HCT116 (cell line): Measurements from ENCODE around the gene INTS1.

Experiments
- EZH2 ChIP-seq: fragments of 200-600 bp; sonication (generic); IDR thresholded peaks from 2 replicates; pipeline ENCODE4 v1.6.1; 2017; ENCODE audit warnings: antibody characterized with exemption, mixed run types
- JUND ChIP-seq: IDR thresholded peaks from 2 replicates; pipeline ENCODE4 v1.6.1; 2012
- POLR2A ChIP-seq: IDR thresholded peaks from 2 replicates; pipeline ENCODE4 v1.7.0; 2011; ENCODE audit warnings: borderline replicate concordance; ENCODE audit not compliant: insufficient read depth, insufficient read length; ENCODE audit errors: extremely low read depth
- POLR2AphosphoS5 ChIP-seq: IDR thresholded peaks from 2 replicates; pipeline ENCODE4 v1.6.1; 2011; ENCODE audit warnings: mild to moderate bottlenecking, low read depth, low read length, moderate library complexity
- SIN3A ChIP-seq: IDR thresholded peaks from 2 replicates; pipeline ENCODE4 v1.6.1; 2012; ENCODE audit warnings: low read depth
- ZNF274 ChIP-seq: fragments of 200-500 bp; sonication (Bioruptor generic); IDR thresholded peaks from 2 replicates; pipeline ENCODE4 v1.6.1; 2014; ENCODE audit warnings: mild to moderate bottlenecking, low read depth, low read length, inconsistent platforms
- TF ChIP-seq, protein P1 (sequence below), 3 experiments: fragments of 200-600 bp in 1 of 3; sonication (generic) in 1 of 3; IDR thresholded peaks in 2 of 3; conservative IDR thresholded peaks in 1 of 3; 2 replicates each; pipeline ENCODE4 v1.5.1; 2012 to 2017; ENCODE audit warnings: low read depth in 2 of 3, low read length in 2 of 3, antibody characterized with exemption in 1 of 3, borderline replicate concordance in 1 of 3, control low read depth in 1 of 3, mild to moderate bottlenecking in 1 of 3, mixed read lengths in 1 of 3, mixed run types in 1 of 3, moderate library complexity in 1 of 3; ENCODE audit not compliant: insufficient read depth in 1 of 3
- TF ChIP-seq, protein P2 (sequence below): IDR thresholded peaks from 2 replicates; pipeline ENCODE4 v1.6.1; 2011; ENCODE audit warnings: mild to moderate bottlenecking, low read length, moderate library complexity; ENCODE audit not compliant: insufficient replicate concordance; ENCODE audit errors: extremely low read depth
- TF ChIP-seq, protein P3 (sequence below): IDR thresholded peaks from 2 replicates; pipeline ENCODE4 v1.6.1; 2012; ENCODE audit warnings: low read depth

DNA sequence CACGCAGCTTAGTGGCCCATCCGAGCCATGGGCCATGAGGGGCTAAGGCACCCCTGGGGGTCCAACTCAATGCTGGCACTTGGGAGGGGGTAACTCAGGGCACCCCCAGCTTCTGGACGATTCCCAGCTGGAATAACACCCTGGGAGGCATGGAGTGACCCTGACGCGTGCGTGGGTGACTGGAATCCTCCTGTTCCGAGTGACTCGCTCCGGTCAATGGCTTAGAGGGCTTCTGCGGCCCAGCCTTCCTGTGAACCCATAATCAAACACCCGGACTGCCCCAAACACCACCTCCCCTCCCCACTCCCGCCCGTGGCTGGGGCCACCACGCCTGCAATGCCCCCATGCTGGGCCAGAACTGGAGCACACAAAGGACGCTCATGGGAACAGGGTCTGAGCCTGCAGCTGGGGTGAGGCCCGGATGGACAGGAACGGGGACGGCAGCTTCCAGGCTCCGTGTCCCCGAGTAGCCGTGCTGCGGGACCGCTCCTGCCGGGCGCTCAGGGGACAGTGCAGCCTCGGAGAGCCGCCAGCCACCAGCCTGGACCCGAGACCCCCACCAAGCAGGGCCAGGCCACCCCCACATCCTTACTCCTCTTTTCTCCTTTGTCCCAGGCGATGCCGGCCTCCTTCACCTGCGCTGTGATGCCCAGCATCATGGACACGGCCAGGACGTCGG is 8.5 kb downstream of the INTS1 start:
- TF ChIP-seq POLR2A, result no peak
- no peak for TF ChIP-seq ZNF274
- TF ChIP-seq JUND, result no peak
- TF ChIP-seq EZH2, result no peak
- TF ChIP-seq, protein P1, sequence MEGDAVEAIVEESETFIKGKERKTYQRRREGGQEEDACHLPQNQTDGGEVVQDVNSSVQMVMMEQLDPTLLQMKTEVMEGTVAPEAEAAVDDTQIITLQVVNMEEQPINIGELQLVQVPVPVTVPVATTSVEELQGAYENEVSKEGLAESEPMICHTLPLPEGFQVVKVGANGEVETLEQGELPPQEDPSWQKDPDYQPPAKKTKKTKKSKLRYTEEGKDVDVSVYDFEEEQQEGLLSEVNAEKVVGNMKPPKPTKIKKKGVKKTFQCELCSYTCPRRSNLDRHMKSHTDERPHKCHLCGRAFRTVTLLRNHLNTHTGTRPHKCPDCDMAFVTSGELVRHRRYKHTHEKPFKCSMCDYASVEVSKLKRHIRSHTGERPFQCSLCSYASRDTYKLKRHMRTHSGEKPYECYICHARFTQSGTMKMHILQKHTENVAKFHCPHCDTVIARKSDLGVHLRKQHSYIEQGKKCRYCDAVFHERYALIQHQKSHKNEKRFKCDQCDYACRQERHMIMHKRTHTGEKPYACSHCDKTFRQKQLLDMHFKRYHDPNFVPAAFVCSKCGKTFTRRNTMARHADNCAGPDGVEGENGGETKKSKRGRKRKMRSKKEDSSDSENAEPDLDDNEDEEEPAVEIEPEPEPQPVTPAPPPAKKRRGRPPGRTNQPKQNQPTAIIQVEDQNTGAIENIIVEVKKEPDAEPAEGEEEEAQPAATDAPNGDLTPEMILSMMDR (IDR thresholded peaks at IDR 0.05 in 2 of 3, conservative IDR thresholded peaks at IDR 0.05 in 1 of 3; ENCODE audit: borderline replicate concordance in 1 of 3, insufficient read depth in 1 of 3, low read depth in 2 of 3, low read length in 2 of 3), result no peak
- TF ChIP-seq, protein P2, sequence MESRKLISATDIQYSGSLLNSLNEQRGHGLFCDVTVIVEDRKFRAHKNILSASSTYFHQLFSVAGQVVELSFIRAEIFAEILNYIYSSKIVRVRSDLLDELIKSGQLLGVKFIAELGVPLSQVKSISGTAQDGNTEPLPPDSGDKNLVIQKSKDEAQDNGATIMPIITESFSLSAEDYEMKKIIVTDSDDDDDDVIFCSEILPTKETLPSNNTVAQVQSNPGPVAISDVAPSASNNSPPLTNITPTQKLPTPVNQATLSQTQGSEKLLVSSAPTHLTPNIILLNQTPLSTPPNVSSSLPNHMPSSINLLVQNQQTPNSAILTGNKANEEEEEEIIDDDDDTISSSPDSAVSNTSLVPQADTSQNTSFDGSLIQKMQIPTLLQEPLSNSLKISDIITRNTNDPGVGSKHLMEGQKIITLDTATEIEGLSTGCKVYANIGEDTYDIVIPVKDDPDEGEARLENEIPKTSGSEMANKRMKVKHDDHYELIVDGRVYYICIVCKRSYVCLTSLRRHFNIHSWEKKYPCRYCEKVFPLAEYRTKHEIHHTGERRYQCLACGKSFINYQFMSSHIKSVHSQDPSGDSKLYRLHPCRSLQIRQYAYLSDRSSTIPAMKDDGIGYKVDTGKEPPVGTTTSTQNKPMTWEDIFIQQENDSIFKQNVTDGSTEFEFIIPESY, result no peak
- TF ChIP-seq SIN3A, result no peak
- TF ChIP-seq, protein P3, sequence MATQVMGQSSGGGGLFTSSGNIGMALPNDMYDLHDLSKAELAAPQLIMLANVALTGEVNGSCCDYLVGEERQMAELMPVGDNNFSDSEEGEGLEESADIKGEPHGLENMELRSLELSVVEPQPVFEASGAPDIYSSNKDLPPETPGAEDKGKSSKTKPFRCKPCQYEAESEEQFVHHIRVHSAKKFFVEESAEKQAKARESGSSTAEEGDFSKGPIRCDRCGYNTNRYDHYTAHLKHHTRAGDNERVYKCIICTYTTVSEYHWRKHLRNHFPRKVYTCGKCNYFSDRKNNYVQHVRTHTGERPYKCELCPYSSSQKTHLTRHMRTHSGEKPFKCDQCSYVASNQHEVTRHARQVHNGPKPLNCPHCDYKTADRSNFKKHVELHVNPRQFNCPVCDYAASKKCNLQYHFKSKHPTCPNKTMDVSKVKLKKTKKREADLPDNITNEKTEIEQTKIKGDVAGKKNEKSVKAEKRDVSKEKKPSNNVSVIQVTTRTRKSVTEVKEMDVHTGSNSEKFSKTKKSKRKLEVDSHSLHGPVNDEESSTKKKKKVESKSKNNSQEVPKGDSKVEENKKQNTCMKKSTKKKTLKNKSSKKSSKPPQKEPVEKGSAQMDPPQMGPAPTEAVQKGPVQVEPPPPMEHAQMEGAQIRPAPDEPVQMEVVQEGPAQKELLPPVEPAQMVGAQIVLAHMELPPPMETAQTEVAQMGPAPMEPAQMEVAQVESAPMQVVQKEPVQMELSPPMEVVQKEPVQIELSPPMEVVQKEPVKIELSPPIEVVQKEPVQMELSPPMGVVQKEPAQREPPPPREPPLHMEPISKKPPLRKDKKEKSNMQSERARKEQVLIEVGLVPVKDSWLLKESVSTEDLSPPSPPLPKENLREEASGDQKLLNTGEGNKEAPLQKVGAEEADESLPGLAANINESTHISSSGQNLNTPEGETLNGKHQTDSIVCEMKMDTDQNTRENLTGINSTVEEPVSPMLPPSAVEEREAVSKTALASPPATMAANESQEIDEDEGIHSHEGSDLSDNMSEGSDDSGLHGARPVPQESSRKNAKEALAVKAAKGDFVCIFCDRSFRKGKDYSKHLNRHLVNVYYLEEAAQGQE, result no peak
- no peak for TF ChIP-seq POLR2AphosphoS5
